Measurements from ENCODE around the gene IQUB. TPM values are rescaled to one million over a fixed set of nuclear protein-coding genes. Genes with fewer than 3 reads are reported as not detected.
A peak's percentile ranks its signal among the peaks of the same experiment; 100 is the strongest.
"Not testable (repeated sequence)": the region's sequence is repeated elsewhere in the genome, so short reads cannot be mapped to it uniquely, and the experiment has no call there.

The IQUB gene
- total and polyA plus RNA-seq, 2 donors (not counting 3 experiments of a cell fraction or from before 2014, with no cell fraction given), result 0.01 TPM; not detected in 1

- no peak for DNase-seq (ENCODE audit: low read depth, low spot score)
- ChIA-PET CTCF (interaction anchor here (3.0 kb wide), 1 partner anchor 39 kb away, joined by 33 read pairs; no protein-coding TSS in a partner anchor), POLR2A (interaction anchor here (1.9 kb wide), 1 partner anchor 24 kb away, joined by 16 read pairs; the partner anchor contains the start of gene NDUFA5)
- Histone ChIP-seq H3K27ac (ENCODE audit: insufficient read depth, low read depth, low read length) (no peak overlapping the region), H3K4me3 (replicated peaks in 1 of 3; ENCODE audit: insufficient read depth in 1 of 3, low read depth in 1 of 3, low read length in 3 of 3) (no peak overlapping the region), H3K4me1 (ENCODE audit: control insufficient read depth, extremely low read depth, insufficient read depth, low read length) (peaks cover 21% of the 10 kb centered on the region), H3K4me2 (ENCODE audit: insufficient read depth, low read length) (peak overlapping the region; percentile 61), H3K79me2 (ENCODE audit: control insufficient read depth, insufficient read depth, low read length) (no peaks in the 10 kb centered on the region), H3K36me3 (ENCODE audit: control insufficient read depth in 2 of 2, extremely low read depth in 1 of 2, insufficient read depth in 2 of 2, low read length in 2 of 2) (no peaks in the 10 kb centered on the region), H4K20me1 (replicated peaks; ENCODE audit: control insufficient read depth, extremely low read depth, insufficient read depth, low read length) (no peaks in the 10 kb centered on the region), H3K9ac (replicated peaks; ENCODE audit: extremely low read depth, insufficient read depth, low read length) (no peak overlapping the region), H3K9me1 (replicated peaks; ENCODE audit: control insufficient read depth, extremely low read depth, insufficient read depth, low read length) (no peaks in the 10 kb centered on the region), H3K27me3 (ENCODE audit: control insufficient read depth in 2 of 2, insufficient read depth in 2 of 2, low read length in 2 of 2) (peaks cover 6 to 15% of the 10 kb centered on the region in 2 experiments), H2AFZ (ENCODE audit: low read depth, low read length) (no peak overlapping the region), H3K9me3 (replicated peaks; ENCODE audit: control insufficient read depth, insufficient read depth, low read length) (no peaks in the 10 kb centered on the region)
- TF ChIP-seq GATA2 (IDR thresholded peaks at IDR 0.05; ENCODE audit: insufficient read depth, insufficient read length, low read depth, low read length), result no peak
- no peak for TF ChIP-seq POLR2AphosphoS5 (IDR thresholded peaks at IDR 0.05; ENCODE audit: insufficient read depth, low read depth, low read length)
- no peak for TF ChIP-seq EZH2 (IDR thresholded peaks at IDR 0.05; ENCODE audit: borderline replicate concordance, low read depth, low read length, severe bottlenecking)
- TF ChIP-seq MYC (IDR thresholded peaks at IDR 0.05; ENCODE audit: low read depth, low read length), result no peak
- no peak for TF ChIP-seq JUN (IDR thresholded peaks at IDR 0.05; ENCODE audit: borderline replicate concordance, insufficient read depth, insufficient read length, low read depth)
- TF ChIP-seq FOS (IDR thresholded peaks at IDR 0.05; ENCODE audit: borderline replicate concordance, insufficient read depth, low read length), result no peak
- no peak for TF ChIP-seq POLR2A (IDR thresholded peaks at IDR 0.05; ENCODE audit: low read depth, low read length)
- no peak for TF ChIP-seq CTCF (IDR thresholded peaks at IDR 0.05; ENCODE audit: extremely low read depth in 1 of 2, insufficient read depth in 1 of 2, low read depth in 1 of 2, low read length in 2 of 2)
- TF ChIP-seq MAX (IDR thresholded peaks at IDR 0.05; ENCODE audit: insufficient read depth, insufficient read length), result no peak
- no TSS peak for BruUV-seq (replicated peaks)
- FAIRE-seq, result no peak
- intact Hi-C loops (cut with micrococcal nuclease) (loop anchor here (10.0 kb wide), 2 partner anchors 489 to 729 kb away; no protein-coding TSS in a partner anchor), dilution Hi-C loops (cut with MboI; ENCODE audit: extremely low pct_ligation_motif_present, low sequenced_read_pairs) (no loop called here)
Observed at GRCh38 chr7:123533553-123533917, 860 bp downstream of the IQUB start.

GRCh38 chr7:123532788-123533552 is 1.4 kb downstream of the IQUB start:
- H3K9ac ChIP-seq (replicated peaks; ENCODE audit: extremely low read depth, insufficient read depth, low read length); H3K79me2 ChIP-seq (ENCODE audit: control insufficient read depth, insufficient read depth, low read length); FAIRE-seq; DNase-seq (ENCODE audit: low read depth, low spot score); H3K9me1 ChIP-seq (replicated peaks; ENCODE audit: control insufficient read depth, extremely low read depth, insufficient read depth, low read length); H3K27ac ChIP-seq (ENCODE audit: insufficient read depth, low read depth, low read length); H2AFZ ChIP-seq (ENCODE audit: low read depth, low read length); dilution Hi-C loops (cut with MboI; ENCODE audit: extremely low pct_ligation_motif_present, low sequenced_read_pairs); H3K36me3 ChIP-seq (ENCODE audit: control insufficient read depth in 2 of 2, extremely low read depth in 1 of 2, insufficient read depth in 2 of 2, low read length in 2 of 2); H4K20me1 ChIP-seq (replicated peaks; ENCODE audit: control insufficient read depth, extremely low read depth, insufficient read depth, low read length); H3K9me3 ChIP-seq (replicated peaks; ENCODE audit: control insufficient read depth, insufficient read depth, low read length): not testable (repeated sequence)
- intact Hi-C loops (cut with micrococcal nuclease), result loop anchor here (10.0 kb wide), 2 partner anchors 488 to 728 kb away; no protein-coding TSS in a partner anchor
- peaks cover 15% of the 10 kb centered on the region for H3K4me1 ChIP-seq (ENCODE audit: control insufficient read depth, extremely low read depth, insufficient read depth, low read length)
- H3K27me3 ChIP-seq (ENCODE audit: control insufficient read depth in 2 of 2, insufficient read depth in 2 of 2, low read length in 2 of 2), result peaks cover 6 to 15% of the 10 kb centered on the region in 2 experiments
- POLR2A ChIA-PET, result interaction anchor here (1.9 kb wide), 1 partner anchor 25 kb away, joined by 16 read pairs; the partner anchor contains the start of gene NDUFA5
- CTCF ChIA-PET, result interaction anchor here (3.0 kb wide), 1 partner anchor 38 kb away, joined by 33 read pairs; no protein-coding TSS in a partner anchor
- H3K4me2 ChIP-seq (ENCODE audit: insufficient read depth, low read length), result peak overlapping the region; percentile 30
- peak overlapping the region in 2 of 3 experiments; percentile 37 to 45 for H3K4me3 ChIP-seq (replicated peaks in 1 of 3; ENCODE audit: insufficient read depth in 1 of 3, low read depth in 1 of 3, low read length in 3 of 3)
- BruUV-seq (replicated peaks), result TSS peak; percentile 62

Measured in endothelial cell of umbilical vein (primary cell).